ENCODE data around the gene PITRM1. TPM values are rescaled to one million over a fixed set of nuclear protein-coding genes. Genes with fewer than 3 reads are reported as not detected.

PITRM1 gene
- total and polyA plus RNA-seq, 12 donors: 61.8 to 107 (median 82.5) TPM

DNA sequence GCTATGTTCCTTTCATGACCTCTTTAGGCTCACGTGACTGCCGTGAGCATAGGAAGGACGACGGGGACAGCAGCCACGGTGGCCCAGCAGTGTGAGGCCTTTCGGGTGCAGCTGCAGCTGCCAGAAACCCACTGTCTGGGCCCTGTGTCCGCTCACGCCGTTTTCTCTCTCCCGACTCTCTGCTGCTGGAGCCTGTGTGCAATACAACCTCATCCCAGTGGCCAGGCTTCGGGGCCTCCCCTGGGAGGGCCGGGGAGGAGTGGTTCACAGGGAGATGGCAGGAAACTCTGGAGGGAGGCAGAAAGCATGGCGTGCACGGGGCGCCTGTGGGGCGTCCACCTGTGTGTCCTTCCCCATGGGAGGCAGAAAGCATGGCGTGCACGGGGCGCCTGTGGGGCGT, 66.7 kb downstream of the PITRM1 start:
- TF ChIP-seq, protein P1, sequence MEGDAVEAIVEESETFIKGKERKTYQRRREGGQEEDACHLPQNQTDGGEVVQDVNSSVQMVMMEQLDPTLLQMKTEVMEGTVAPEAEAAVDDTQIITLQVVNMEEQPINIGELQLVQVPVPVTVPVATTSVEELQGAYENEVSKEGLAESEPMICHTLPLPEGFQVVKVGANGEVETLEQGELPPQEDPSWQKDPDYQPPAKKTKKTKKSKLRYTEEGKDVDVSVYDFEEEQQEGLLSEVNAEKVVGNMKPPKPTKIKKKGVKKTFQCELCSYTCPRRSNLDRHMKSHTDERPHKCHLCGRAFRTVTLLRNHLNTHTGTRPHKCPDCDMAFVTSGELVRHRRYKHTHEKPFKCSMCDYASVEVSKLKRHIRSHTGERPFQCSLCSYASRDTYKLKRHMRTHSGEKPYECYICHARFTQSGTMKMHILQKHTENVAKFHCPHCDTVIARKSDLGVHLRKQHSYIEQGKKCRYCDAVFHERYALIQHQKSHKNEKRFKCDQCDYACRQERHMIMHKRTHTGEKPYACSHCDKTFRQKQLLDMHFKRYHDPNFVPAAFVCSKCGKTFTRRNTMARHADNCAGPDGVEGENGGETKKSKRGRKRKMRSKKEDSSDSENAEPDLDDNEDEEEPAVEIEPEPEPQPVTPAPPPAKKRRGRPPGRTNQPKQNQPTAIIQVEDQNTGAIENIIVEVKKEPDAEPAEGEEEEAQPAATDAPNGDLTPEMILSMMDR (IDR thresholded peaks at IDR 0.05): no peak
- peak overlapping the region in 1 of 10 donors; percentile 46 for H3K27ac ChIP-seq

DNA sequence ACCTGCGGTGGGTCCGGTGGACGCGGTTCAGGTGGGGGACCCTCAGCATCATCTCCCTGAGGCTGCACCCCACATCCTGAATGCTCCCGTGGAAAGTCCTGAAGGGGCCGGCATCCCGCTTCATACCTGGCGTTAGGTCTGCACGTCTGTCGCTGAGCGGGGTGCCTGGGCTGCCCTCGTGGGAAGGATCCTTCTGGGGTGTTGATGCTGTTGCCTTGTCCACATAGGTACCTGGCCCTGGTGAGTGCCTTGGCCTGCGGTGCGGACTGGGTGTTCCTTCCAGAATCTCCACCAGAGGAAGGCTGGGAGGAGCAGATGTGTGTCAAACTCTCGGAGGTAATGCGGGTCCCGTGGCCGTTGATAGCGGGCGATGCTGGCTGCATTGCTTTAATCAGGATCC, 67.4 kb downstream of the PITRM1 start:
- Histone ChIP-seq H3K27me3 (no peaks in the 10 kb centered on the region), H3K9me3 (no peaks in the 10 kb centered on the region), H3K4me3 (no peak overlapping the region), H3K36me3 (peaks cover 0 to 79% (median 20%) of the 10 kb centered on the region in 9 donors), H3K4me1 (peaks cover 0 to 54% (median 24%) of the 10 kb centered on the region in 9 donors), H3K27ac (peak overlapping the region in 6 of 10 donors; percentile 41 to 76 (median 50))
- intact Hi-C loops (cut with DNase I): loop anchor here in 4 of 10 donors (5.0 kb wide), 1 partner anchor 38 kb away; the partner anchor contains the start of gene PFKP (in 4 of the 4)
- DNase-seq (no peak), ATAC-seq (no peak)
- WGBS, 2 donors: 86 to 91% methylated on average over 20 of the region's 20 CpGs
- TF ChIP-seq, protein P1 (IDR thresholded peaks at IDR 0.05): no peak

More for the DNA sequence above, 66.7 kb downstream of the PITRM1 start:
- intact Hi-C loops (cut with DNase I): loop anchor here in 4 of 10 donors (5.0 kb wide), 1 partner anchor 39 kb away; the partner anchor contains the start of gene PFKP (in 4 of the 4)
- WGBS, 2 donors: 70 to 85% methylated on average over 16 to 17 of the region's 20 CpGs
- H3K4me3 ChIP-seq: no peak overlapping the region
- no peaks in the 10 kb centered on the region for H3K27me3 ChIP-seq
- peaks cover 0 to 79% (median 20%) of the 10 kb centered on the region in 9 donors for H3K36me3 ChIP-seq
- DNase-seq (no peak), ATAC-seq (peak in 1 of 8 donors; percentile 1)
- H3K9me3 ChIP-seq: no peaks in the 10 kb centered on the region
- peaks cover 0 to 61% (median 28%) of the 10 kb centered on the region in 9 donors for H3K4me1 ChIP-seq

DNA sequence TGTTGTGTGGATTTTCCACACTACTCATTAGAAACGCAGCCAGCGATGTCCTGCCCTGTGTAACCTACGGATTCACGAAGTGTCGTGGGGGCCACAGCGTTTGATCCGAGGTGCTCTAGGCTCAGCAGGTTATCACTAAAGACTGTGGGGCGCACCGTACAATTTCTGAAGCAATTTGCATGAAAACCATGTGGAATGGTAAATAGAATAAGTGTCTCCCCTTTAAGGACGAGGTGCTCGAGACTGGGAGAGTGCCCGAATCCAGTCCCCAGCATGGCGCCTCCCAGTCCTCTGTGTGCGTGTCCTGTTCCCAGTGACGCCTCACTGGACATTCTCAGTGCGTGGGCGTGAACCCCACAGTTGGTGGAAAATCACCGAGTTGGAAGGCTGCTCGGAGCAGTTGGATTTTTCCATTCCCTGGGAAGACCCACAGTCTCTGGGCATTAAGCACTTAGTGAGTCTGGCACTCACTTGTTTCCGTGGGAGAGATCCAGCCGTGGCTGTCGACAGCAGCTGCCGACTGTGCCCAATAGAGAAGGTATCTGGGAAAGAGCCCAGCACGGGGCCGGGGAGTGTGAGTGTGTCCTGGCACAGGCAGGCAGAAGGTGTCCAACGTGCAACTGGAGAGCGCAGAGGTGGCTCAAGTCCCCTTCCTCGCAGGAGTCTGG, 68.2 kb downstream of the PITRM1 start:
- H3K27ac ChIP-seq: peak overlapping the region in 8 of 10 donors; percentile 41 to 76 (median 47)
- intact Hi-C loops (cut with DNase I): loop anchor here in 1 of 10 donors (5.0 kb wide), 1 partner anchor 37 kb away; the partner anchor contains the start of gene PFKP
- no peaks in the 10 kb centered on the region for H3K9me3 ChIP-seq
- 52 to 70% methylated on average over 28 of the region's 28 CpGs for WGBS, 2 donors
- no peaks in the 10 kb centered on the region for H3K27me3 ChIP-seq
- peak; percentile 58 to 65 for DNase-seq
- TF ChIP-seq, protein P1 (IDR thresholded peaks at IDR 0.05): no peak
- ATAC-seq: peak; percentile 34 to 70 (median 58)
- peaks cover 0 to 78% (median 18%) of the 10 kb centered on the region in 9 donors for H3K36me3 ChIP-seq
- H3K4me3 ChIP-seq: no peak overlapping the region
- peaks cover 0 to 51% (median 24%) of the 10 kb centered on the region in 9 donors for H3K4me1 ChIP-seq

DNA sequence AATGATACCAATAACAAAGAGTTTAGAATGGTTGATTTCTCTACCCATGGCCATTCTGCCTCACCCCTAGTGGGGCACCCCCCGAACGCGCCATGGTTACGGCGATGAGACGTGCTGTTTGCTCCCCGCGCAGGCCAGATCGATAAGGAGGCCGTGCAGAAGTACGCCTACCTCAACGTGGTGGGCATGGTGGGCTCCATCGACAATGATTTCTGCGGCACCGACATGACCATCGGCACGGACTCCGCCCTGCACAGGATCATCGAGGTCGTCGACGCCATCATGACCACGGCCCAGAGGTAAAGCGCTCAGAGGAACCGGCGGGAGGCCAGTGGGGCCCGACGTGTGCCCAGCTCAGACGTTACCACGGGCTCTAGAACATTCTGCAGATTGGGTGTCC, 68.9 kb downstream of the PITRM1 start:
- WGBS, 2 donors: 93 to 94% methylated on average over 30 of the region's 30 CpGs
- H3K27me3 ChIP-seq: no peaks in the 10 kb centered on the region
- intact Hi-C loops (cut with DNase I): loop anchor here in 1 of 10 donors (5.0 kb wide), 1 partner anchor 36 kb away; the partner anchor contains the start of gene PFKP
- H3K27ac ChIP-seq: peak overlapping the region in 6 of 10 donors; percentile 5 to 76 (median 43)
- H3K4me1 ChIP-seq: peaks cover 0 to 50% (median 29%) of the 10 kb centered on the region in 9 donors
- peaks cover 0 to 75% (median 10%) of the 10 kb centered on the region in 9 donors for H3K36me3 ChIP-seq
- no peaks in the 10 kb centered on the region for H3K9me3 ChIP-seq
- TF ChIP-seq, protein P1 (IDR thresholded peaks at IDR 0.05): no peak
- H3K4me3 ChIP-seq: no peak overlapping the region
- DNase-seq (no peak), ATAC-seq (no peak)

Measured in heart right ventricle (tissue), 16 donors.